ENCODE data around the gene PDZK1IP1.
"Not testable (repeated sequence)": the region's sequence is repeated elsewhere in the genome, so short reads cannot be mapped to it uniquely, and the experiment has no call there.

PDZK1IP1 gene

GRCh38 chr1:47223921-47224675 is 34.3 kb upstream of the PDZK1IP1 start:
- no peak for DNase-seq (ENCODE audit: low spot score)

GRCh38 chr1:47223174-47223920 is 33.5 kb upstream of the PDZK1IP1 start:
- DNase-seq (ENCODE audit: low spot score): no peak

DNA sequence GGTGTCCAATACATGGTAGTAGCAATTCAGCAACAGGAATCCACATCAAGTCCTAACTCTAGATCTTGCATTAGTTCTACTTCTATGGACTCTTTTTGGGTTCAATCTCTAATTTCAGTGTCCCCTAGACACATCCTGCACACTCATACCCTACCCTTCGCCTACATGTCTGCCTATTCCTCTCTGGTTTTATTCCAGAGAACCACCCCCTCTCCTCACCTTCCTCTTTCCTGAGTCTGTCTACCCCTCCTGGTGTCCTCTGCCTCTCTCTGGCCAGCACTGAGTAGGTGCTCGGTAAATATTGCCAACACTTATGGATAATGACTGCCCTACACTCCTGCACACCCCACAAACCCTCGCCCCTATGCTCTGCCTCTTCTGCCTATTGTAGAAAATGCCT is 32.6 kb upstream of the PDZK1IP1 start:
- DNase-seq (ENCODE audit: low spot score): no peak

DNA sequence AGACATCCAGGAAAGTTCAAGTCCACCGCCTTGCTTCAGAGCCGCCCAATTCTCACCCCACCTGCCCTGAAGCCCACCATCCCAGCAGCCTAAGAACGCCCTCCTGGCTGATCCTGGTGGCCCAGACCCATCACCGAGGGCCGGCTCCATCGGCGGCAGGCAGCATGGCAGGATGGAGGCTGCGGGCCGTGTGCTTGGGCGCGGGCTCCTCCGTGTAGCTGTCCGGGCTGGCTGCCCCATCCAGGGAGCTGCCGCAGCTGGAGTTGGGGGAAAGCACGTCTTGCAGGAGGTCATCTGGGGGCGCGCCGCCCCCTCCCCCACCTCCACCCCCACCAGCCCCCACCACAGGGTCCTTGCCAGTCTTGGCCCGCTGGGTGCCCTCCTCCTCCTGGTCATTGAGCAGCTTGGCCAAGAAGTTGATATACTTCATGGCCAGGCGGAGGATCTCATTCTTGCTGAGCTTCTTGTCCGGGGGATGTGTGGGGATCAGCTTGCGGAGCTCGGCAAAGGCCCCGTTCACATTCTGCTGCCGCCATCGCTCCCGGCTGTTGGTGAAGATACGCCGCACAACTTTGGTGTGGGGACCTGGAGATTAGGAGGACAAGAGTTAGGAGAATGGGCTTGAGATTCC is 29.9 kb upstream of the PDZK1IP1 start:
- DNase-seq (ENCODE audit: low spot score): no peak

GRCh38 chr1:47219001-47219400 is 29.2 kb upstream of the PDZK1IP1 start:
- no peak for DNase-seq (ENCODE audit: low spot score)

DNA sequence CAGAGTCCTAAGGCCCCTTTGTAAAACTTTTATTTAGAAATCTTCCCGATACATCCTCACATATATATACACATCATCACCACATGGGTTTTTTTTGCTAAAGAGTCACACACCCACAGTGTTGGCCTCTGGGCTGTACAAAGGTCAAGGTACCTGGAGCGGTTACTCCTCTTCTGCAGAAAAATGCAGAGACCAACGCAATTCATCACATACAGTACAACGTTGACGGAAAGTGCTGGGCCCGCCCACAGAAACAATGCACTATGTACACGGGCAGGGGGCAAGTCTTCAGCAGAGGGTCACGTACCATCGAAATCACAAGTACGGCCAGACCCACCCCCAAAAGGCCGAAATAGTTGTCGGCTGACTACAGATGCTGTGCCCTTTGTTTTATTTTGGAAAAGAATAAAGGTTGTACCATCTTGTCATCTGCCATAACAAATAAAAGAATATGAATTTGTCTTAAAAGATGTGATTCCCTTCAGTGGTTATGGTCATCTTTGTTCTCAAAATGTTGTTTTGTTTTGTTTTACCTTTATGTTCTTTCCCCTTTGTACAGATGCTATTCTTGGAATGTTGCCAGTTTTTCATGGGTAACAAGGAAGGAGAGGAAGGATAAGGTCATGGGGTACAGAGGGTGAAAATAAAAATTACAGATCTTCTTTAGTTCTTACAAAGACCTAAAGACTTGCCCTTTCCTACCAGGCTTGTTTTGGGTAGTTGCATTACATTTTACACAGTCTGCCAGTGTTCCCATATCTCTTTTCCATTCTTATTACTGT is 26.6 kb upstream of the PDZK1IP1 start:
- DNase-seq (ENCODE audit: low spot score): peak; percentile 51

GRCh38 chr1:47215713-47216112 is 25.9 kb upstream of the PDZK1IP1 start:
- no peak for DNase-seq (ENCODE audit: low spot score)

- no peak for DNase-seq (ENCODE audit: low spot score)
Observed at GRCh38 chr1:47214549-47214948, 24.7 kb upstream of the PDZK1IP1 start.

GRCh38 chr1:47213230-47213963 is 23.6 kb upstream of the PDZK1IP1 start:
- DNase-seq (ENCODE audit: low spot score): peak; percentile 64

- DNase-seq (ENCODE audit: low spot score): no peak
Observed at GRCh38 chr1:47212636-47213229, 22.9 kb upstream of the PDZK1IP1 start.

DNA sequence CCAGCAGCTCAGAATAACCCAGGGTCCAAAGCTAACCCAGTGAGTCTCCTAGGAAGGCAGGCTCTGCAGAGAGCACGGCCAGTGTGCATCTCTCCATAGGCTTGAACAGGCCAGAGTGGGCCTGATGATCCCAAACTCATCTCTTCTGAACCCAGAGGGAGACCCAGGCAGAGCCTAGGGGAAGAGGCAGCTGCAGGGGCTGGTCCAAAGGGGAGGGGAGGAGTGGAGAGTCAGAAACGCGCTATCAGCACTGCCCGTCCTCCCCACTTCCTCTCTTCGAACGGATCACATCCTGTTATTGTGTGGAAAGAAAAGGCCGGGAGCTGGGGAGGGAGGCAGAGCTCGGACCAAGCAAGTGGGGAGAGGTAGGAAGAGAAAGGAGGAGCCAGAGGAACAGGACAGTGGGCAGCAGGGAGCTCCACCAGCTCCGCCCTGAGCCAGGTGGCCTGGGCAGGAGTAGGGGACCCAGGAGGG is 22.0 kb upstream of the PDZK1IP1 start:
- DNase-seq (ENCODE audit: low spot score): no peak

DNA sequence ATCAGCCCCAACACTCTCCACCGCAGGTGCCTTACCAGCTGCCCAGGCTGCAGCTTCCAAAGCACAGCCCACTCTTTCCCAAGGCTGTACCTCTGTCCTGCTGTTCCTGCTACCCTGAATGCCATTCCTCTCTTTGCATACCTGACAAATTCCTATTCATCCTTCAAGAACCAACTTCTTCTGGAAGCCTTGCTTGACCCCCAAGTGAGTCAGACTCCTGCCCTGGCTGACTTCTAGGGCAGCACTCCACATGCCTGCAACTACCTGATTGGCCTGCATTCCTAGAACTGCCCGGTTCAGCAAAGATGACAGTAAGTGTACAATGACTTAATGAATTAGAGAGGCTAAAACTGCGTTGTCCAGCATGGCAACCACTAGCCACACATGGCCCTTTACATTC is 20.8 kb upstream of the PDZK1IP1 start:
- no peak for DNase-seq (ENCODE audit: low spot score)

DNA sequence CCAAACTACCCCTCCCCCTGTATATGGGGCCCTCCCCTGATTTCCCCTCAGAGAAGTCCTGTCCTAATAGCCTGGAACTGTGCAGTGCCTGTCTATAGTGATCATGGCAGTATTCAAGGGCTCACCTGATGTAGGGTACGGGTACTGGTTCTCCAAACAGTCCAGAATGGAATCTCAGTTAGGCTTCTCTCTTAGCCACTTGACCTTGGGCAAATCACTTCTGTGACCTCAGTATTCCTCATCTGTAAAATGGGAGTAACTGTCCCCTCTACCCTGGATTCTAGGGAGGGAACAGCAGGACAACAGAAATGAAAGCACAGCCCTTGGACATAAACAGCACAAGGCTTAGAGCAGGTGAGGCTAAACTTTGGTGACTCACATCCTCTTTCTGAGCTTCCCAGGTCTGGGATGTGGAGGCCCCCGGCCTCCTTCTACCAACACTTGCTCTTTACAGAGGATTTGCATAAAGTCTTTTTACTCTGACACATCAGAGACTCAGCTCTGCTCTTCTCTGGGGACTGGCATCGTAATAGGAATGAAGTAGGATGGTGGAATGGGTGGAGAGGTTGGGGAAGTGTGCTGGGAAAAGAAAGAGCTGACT is 20.0 kb upstream of the PDZK1IP1 start:
- no peak for DNase-seq (ENCODE audit: low spot score)

GRCh38 chr1:47209091-47209490 is 19.3 kb upstream of the PDZK1IP1 start:
- DNase-seq (ENCODE audit: low spot score): no peak

GRCh38 chr1:47208374-47208850 is 18.6 kb upstream of the PDZK1IP1 start:
- DNase-seq (ENCODE audit: low spot score): no peak

DNA sequence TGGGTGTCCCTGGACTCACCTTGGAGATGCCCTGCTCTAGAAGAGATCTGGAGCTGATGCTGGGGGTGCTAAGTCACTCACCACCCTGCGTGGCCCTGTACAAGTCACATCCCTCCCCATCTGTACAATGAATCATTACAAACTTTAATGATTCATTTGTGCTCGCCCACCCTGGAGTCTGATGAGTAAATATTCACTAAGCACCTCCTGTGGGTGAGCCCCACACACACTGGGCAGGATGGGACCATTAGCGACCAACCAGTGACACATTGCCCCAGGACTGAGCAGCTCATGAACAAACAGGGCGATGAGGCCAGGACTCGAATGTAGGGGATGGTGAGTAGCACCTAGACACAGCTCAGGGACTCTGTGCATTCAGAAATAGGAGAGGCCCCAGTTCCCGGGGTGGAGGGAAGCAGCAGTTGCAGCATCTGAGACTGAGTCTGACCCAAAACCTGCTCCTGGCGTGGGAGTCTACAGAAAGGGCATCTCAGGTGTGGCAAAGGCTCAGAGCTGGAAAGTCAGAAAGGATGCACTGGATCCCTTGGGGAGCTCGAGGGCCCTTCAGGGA is 18.1 kb upstream of the PDZK1IP1 start:
- no peak for DNase-seq (ENCODE audit: low spot score)

- no peak for DNase-seq (ENCODE audit: low spot score)
Observed at GRCh38 chr1:47205918-47206317, 16.1 kb upstream of the PDZK1IP1 start.

GRCh38 chr1:47203504-47203903 is 13.7 kb upstream of the PDZK1IP1 start:
- DNase-seq (ENCODE audit: low spot score): not testable (repeated sequence)

DNA sequence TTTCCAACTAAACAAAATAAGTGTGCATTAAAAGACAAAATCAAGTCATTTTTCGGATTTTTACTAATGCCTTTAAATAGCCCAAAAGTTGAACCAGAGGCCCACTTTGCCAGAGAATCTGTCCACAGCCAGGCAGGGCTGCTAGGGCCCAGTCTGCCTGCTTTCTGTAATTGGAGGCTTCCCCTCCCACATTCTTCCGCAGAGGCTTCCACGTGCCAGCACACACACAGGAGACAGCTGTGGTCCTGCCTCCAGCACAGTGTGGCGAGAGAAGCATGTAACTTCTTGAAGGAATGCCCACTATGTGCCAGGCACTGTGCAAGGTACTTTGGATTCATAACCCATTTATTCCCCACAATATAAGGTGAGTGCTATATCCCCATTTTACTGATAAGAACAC is 11.3 kb upstream of the PDZK1IP1 start:
- DNase-seq (ENCODE audit: low spot score): no peak

- no peak for DNase-seq (ENCODE audit: low spot score)
Observed at GRCh38 chr1:47198214-47198613, 8.4 kb upstream of the PDZK1IP1 start.

Data from hematopoietic multipotent progenitor cell treated with erythropoietin and hydrocortisone succinate and interleukin-3 and kit ligand, for 15 days (in vitro differentiated cells).